Activated T-helper 1 cell treated with anti-CD3 and anti-CD28 coated beads, Interleukin-2, amount 50 U/mL, for 16 hours (primary cell): Measurements from ENCODE around the gene FRYL.
"Not testable (repeated sequence)": the region's sequence is repeated elsewhere in the genome, so short reads cannot be mapped to it uniquely, and the experiment has no call there.

ENCODE experiments used
- DNase-seq, 2 donors: peaks; one replicate each; pipeline ENCODE4 v3.0.0-alpha.2; 2020; ENCODE audit warnings: low read depth in 1 of 2, low spot score in 1 of 2

FRYL gene

DNA sequence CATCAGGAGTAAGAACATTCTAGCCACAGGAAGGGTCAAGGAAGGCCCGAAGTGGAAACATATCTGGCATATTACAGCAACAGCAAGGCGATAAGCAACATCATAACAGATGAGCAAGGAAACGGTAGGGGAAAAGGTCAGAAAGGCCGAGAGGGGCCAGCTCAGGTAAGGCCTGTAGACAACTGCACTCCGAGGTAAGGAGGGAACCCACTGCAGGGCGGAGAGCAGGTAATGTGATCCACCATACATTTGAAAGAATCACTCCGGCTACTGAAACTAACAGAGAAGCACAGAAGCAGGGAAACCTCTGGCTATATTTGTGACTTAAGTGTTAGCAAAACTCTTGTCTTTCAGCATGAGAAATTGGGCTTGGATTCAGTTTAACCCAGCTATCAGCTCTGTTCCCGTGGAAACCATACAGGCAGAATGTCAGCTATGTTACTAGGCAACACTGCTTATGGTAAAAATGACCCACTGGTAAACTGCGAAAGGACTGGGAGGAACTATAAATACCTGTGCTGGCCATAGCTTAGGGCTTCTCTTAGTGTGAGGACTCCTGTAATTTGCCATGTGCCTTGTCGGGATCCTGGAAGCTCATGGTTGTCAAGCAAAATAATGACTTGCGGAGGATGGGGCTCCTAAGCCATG is 31.0 kb downstream of the FRYL start:
- DNase-seq: no peak

DNA sequence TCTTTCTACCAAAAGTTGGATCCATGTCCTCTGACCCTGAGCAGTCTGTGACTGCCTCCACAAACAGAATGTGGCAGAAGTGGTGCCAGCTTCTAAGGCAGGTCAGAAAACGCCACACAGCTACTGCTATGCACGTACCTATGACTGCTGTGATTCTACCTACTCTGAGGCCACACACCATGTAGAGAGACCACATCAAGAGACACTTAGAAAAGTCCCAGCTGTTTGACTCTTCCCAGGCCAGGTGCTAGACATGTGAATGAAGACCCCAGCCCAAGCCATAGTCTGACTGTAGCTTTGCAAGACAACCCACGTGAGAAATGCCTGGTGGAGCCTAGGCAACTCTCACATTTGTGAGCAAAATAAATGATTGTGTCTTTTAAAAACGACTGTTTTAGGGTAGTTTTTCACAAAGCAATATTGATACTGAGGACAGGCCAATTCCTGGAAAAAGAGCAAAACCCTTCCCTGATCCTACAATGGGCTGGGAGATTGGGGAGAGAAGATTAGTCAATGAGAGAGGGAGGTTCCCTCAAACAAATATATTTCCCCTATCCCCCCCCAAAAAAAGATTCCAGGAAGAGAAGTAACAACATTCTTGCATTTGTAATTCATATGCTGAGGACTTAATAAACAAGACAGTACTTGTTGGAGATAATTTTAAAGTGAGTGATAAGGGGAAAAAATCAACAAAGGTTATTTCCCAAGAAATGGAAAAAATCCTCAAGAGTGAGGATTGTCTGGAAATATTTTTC is 33.3 kb downstream of the FRYL start:
- DNase-seq: no peak

DNA sequence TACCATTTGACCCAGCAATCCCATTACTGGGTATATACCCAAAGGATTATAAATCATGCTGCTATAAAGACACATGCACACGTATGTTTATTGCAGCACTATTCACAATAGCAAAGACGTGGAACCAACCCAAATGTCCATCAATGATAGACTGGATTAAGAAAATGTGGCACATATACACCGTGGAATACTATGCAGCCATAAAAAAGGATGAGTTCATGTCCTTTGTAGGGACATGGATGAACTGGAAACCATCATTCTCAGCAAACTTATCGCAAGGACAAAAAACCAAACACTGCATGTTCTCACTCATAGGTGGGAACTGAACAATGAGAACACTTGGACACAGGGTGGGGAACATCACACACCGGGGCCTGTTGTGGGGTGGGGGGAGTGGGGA is 34.9 kb downstream of the FRYL start:
- not testable (repeated sequence) for DNase-seq

DNA sequence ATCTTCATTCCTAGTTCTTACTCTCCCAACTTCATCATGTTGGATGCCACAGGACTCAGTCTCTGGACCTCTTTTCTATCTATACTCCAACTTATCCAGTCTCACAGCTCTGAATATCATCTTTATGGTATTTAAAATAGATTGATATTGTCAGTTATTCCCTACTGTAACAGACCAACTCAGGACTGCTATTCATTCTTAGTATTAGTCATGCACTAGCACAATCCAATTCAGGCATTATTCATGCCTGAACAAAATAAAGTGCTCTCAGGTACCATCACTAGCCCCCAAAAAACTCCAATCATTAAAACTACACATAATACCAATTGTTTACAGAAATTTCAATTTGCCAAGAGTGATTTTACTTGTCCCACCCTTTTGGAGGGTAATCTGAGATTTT is 37.7 kb downstream of the FRYL start:
- no peak for DNase-seq

DNA sequence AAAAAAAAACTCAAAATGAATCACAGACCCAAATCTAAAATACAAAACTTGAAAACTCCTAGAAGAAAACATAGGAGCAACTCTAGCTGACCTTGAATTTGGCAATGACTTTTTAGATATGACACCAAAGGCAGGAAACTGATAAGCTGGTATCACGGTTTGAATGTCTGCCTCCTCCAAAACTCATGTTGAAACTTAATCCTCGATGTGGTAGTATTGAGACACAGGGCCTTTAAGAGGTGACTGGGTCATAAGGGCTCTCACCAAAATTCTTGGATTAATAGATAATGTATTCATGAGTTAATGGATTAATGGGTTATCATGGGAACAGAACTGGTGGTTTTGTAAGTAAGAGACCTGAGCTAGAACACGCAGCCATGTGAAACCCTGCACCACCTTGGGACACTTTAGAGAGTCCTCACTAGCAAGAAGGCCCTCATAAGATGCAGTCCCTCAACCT is 40.5 kb downstream of the FRYL start:
- no peak for DNase-seq

DNA sequence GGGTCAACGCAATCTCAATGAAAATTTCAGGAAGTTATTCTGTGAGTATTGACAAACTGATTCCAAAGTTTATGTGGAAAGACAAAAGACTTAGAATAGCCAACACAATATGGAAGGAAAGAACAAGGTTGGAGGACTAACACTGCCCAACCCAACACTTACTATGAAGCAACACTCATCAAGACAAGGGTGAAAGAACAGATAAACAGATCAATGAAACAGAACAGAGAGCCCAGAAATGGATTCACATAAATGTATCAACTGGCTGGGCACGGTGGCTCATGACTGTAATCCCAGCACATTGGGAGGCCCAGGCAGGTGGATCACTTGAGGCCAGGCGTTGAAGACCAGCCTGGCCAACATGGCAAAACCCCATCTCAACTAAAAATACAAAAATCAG is 41.2 kb downstream of the FRYL start:
- no peak for DNase-seq

DNA sequence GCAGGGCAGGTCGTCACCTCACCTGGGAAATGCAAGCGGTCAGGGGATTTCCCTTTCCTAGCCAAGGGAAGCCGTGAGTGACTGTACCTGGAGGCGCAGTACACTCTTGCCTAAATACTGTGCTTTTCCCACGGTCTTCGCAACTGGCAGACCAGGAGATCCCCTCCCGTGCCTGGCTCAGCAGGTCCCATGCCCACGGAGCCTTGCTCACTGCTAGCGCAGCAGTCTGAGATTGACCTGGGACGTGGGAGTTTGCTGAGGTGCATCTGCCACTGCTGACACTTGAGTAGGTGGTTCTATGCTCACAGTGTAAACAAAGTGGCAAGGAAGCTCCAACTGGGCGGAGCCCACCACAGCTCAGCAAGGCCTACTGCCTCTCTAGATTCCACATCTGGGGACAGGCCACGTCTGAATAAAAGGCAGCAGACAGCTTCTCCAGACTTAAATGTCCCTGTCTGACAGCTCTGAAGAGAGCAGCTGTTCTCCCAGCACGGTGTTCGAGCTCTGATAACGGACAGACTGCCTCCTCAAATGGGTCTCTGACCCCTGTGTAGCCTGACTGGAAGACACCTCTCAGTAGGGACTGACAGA is 51.1 kb downstream of the FRYL start:
- DNase-seq: peak; percentile 16 to 19

DNA sequence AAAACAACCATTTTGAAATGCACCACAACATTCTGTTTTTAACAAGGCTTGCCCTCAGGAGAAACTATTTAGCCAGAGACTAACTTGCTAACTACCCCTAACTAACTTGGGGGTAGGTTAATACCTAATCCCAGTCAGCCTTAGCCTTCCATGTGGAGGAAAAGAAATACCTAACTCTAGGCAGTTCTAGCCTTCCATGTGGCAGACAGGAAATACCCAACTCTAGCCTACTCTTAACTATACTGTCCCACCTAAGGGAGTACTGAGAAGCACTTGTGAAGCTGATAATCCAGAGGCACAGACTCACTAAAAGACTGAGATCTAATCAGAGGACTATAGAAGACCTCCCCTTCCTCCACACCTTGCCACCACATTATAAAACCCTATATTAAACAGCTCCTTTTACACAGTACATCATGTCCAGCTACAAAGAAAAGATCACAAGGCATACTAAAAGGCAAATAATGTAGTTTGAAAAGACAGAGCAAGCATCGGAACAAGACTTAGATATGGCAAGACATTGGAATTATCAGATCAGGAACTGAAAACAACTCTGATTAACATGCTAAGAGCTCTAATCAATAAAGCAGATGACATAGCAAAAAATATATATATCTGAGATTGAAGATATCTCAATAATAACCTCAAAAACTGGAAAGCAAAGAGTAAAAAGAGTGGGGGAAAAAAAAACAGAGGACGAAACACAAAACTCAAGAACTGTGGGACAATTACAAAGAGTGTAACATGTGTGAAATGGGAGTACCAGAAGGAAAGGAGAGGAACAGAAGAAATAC is 52.2 kb downstream of the FRYL start:
- no peak for DNase-seq

DNA sequence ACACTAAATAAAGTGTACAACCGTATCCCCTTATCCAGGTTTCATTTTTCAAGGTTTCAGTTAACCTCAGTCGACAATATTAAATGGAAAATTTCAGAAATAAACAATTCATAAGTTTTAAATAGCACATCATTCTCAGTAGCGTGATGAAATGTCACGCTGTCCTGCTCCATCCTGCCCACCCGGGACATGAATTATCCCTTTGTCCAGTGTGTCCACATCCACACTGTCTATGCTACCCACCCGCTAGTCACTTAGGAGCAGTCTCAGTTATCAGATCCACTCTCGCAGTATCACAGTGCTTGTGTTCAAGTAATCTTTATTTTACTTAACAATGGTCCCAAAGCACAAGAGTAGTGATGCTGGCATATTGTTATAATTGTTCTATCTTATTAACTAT is 54.7 kb downstream of the FRYL start:
- DNase-seq: no peak

DNA sequence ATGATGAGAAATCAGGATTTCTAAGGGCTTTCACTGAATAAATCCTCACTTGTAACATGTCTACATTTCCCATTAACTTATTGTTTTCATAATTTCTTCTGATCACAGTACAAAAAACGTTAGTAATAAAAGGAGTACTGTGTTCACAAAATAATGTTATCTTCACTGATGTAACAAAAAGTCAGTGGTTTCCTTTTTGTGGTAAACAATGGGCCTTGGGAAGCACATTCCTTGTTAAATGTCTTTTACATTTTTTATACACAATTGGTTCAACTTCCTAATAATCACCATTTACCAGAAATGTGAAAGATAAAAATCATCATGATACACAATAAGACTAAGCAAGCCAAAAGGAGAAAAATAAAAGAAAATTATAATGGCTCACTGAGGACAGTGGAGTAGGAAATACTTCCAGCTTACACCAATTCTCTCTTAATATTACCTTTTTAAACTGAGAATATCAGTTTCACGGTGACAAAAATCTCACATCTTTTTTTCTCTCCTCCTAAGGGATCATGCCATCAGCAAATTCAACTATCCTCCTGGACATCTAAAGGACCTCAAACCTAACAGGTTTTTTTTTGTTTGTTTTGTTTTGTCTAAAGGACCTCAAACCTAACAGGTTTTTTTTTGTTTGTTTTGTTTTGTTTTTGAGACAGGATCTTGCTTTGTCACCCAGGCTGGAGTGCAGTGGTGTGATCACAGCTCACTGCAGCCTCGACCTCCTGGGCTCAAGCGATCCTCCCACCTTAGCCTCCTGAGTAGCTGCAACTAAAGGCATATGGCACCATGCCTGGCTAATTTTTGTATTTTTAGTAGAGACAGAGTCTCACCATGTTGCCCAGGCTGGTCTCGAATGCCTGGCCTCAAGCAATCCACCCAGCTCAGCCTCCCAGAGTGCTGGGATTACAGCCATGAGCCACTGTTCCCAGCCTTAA is 57.3 kb downstream of the FRYL start:
- DNase-seq: no peak

DNA sequence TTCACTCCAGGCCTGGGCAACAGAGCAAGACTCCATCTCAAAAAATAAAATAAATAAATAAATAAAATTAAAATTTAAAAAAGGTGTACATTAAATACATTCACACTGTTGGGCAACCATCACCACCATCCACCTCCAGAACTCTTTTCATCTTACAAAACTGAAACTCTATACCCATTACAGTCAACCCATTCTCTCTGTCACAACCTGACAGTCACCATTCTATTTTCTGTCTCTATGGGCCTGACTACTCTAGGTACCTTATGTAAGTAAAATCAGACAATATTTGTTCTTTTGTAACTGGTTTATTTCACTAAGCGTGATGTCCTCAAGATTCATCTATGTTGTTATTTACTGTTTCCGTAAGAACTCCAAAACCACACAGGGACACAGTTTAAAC is 59.6 kb downstream of the FRYL start:
- no peak for DNase-seq

DNA sequence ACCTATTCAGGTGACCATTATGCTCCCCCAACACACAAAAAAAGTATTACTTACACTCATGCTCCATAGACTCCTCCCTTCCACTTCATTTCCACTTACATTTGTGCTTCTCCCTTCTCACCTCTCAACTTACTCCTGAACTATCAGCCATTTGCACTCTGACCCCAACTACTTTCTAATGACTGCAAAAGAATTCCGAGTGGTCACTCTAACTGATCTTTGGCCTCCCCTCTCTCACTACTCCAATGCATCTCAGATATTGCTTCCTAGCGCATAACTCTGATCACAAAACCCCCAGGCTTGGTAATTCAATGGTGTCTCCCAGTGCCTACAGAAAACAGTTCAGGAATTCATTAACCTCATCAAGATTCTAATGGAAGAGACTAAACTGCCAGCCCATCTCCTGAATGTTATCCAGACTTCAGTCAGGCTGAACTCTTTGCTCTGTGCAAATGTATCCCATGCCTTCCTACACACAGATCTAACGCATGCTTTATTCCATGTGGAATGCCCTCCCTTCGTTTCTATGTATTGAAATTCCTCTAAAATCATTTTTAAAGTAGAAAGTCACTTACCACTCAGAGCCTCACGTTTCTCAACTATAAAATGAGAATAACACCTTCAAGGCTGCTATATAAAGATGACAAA is 61.1 kb downstream of the FRYL start:
- no peak for DNase-seq

DNA sequence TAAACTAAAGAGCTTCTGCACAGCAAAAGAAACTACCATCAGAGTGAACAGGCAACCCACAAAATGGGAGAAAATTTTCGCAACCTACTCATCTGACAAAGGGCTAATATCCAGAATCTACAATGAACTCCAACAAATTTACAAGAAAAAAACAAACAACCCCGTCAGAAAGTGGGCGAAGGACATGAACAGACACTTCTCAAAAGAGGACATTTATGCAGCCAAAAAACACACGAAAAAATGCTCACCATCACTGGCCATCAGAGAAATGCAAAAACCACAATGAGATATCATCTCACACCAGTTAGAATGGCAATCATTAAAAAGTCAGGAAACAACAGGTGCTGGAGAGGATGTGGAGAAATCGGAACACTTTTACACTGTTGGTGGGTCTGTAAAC is 63.8 kb downstream of the FRYL start:
- not testable (repeated sequence) for DNase-seq

DNA sequence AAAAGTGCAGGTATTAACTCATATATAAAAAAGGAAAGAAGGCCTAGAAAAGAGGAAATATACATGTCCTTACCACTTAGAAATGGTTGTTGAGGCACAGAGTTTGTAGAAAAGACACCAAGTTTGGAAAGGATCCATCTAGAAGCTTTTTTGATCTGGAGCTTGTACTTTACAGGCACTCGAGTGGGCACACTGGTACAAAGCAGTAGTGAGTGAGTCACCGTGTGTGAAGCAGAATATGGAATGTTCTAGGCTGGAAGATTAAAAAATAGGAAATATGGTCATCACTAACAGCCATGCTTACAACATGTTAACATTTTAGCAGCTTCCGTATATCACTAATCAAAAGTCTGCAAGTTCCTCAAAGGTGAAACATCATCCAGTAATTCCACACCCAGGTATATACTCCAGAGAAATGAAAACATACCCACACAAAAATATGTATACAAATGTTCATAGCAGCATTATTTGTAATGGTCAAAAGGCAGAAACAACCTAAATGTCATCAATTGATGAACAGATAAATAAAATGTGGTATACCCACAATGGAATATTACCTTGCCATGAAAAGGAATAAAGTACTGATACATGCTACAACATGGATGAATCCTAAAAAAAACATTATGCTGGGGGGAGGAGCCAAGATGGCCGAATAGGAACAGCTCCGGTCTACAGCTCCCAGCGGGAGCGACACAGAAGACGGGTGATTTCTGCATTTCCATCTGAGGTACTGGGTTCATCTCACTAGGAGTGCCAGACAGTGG is 69.5 kb downstream of the FRYL start:
- DNase-seq: no peak

DNA sequence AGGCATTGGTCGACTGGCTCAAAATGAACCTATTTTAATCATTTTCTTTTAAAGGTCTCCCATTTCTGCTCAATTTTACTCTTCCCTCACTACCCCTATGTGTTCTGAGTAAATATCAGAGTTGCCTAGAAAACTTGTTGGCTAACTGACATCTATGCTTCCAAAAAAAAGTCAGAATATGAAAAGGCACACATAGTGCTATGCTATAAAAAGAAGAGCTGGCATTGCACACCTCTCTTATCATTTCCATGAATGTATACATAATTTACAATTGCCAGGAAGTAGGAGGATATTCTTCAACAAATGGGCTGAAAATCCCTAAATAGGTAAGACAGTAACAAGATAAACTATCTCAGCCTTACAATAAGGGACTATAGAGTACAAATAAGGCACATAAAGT is 70.2 kb downstream of the FRYL start:
- DNase-seq: no peak

DNA sequence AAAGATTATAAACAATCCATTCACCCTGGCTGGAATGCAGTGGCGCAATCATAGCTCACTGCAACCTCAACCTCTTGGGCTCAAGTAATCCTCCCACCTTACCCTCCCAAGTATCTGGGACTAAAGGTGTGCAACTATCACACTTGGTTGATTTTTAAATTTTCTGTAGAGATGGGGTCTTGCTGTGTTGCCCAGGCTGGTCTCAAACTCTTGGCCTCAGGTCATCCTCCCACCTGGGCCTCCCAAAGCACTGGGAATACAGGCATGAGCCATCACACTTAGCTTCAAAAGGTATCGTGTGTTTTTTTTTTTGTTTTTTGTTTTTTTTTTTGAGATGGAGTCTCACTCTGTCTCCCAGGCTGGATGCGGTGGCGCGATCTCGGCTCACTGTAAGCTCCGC is 71.5 kb downstream of the FRYL start:
- DNase-seq: no peak

DNA sequence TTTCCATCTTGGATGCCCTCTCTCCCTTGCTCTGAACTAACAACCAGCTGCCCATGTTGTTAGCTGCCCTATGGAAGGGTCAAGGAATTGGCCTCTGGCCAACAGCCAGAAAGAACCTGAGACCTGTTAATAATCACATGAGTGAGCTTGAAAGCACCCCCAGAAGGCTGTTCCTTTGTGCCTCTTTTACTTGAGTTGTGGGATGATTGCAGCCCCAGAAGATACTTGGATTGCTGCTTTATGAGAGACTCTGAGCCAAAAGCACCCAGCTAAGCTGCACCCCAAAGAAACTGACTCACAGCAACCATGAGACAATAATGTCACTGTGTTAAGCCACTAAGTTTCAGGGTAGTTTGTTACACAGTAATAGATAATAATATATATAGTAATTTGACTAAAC is 73.3 kb downstream of the FRYL start:
- no peak for DNase-seq

DNA sequence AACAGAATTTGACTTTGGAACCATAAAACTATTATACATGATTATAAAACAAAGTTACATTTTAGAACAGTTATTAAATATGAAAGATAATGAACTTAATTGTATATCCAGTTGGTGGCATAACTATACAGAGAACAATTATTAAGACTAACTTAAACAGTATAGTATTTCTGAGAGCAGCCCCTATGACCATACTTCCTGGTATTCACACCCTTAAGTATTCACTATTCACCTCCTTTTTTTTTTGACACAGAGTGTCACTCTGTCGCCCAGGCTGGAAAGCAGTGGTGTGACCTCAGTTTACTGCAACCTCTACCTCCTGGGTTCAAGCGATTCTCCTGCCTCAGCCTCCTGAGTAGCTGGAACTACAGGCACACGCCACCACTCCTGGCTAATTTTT is 74.5 kb downstream of the FRYL start:
- no peak for DNase-seq

DNA sequence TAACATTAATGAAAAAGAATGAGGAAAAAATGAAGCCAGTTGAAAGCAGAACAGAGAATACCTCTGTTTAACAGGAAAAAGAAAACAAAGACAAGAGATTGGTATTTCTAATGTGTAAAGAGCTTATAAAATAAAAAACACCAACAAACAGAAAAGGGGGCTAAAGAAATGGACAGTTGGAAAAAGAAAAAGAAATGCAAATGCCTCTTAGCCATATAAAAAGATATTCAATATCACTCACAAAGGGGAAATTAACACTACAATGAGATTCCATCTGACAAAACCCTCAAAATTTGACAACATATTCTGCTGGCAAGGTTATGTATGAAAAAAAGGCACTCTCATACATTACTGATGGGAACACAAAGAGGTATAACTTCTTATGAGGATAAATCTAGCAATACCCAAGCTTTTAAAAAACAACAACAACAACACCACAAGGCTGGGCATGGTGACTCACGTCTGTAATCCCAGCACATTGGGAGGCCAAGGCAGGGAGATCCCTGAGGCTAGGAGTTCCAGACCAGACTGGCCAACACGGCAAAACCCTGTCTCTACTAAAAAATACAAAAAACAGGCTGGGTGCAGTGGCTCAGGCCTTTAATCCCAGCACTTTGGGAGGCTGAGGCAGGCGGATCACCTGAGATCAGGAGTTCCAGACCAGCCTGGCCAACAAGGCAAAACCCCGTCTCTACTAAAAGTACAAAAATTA is 75.8 kb downstream of the FRYL start:
- no peak for DNase-seq
